Psoas muscle (tissue), 8 donors: ENCODE measurements around the gene ASPRV1. TPM values are rescaled to one million over a fixed set of nuclear protein-coding genes. Genes with fewer than 3 reads are reported as not detected.

Source experiments
- ATAC-seq, 4 donors: fragments of 200-7000 bp; cut with Tn5 transposase; one replicate each; pipeline ENCODE4 v1.9.1; 2020; ENCODE audit warnings: moderate library complexity in 3 of 4, mild to moderate bottlenecking in 2 of 4
- DNase-seq, 2 donors: peaks; one replicate each; pipeline ENCODE4 v3.0.0-alpha.2; 2020
- H3K27ac ChIP-seq: fragments of 200-600 bp; one replicate; pipeline ENCODE4 v1.8.0; 2022
- H3K27me3 ChIP-seq, 3 donors: fragments of 200-600 bp in 1 of 3; one replicate each; pipeline versions ENCODE4 v1.6.1 to v1.8.0; 2013 to 2022; ENCODE audit warnings: low read length in 2 of 3, mild to moderate bottlenecking in 2 of 3, moderate library complexity in 1 of 3; ENCODE audit not compliant: insufficient read depth in 3 of 3
- H3K36me3 ChIP-seq, 2 donors: fragments of 200-600 bp in 1 of 2; one replicate each; pipeline versions ENCODE4 v1.6.1 to v1.8.0; 2013 to 2022; ENCODE audit warnings: low read depth in 1 of 2, mild to moderate bottlenecking in 1 of 2, moderate library complexity in 1 of 2; ENCODE audit not compliant: insufficient read depth in 1 of 2
- H3K4me1 ChIP-seq: fragments of 200-600 bp; one replicate; pipeline ENCODE4 v1.8.0; 2022
- H3K4me3 ChIP-seq: fragments of 200-600 bp; one replicate; pipeline ENCODE4 v1.8.0; 2022; ENCODE audit warnings: mild to moderate bottlenecking
- H3K9me3 ChIP-seq: fragments of 200-600 bp; one replicate; pipeline ENCODE4 v1.8.0; 2022
- CTCF ChIP-seq: fragments of 200-600 bp; IDR thresholded peaks from one replicate; pipeline ENCODE4 v1.8.0; 2022; ENCODE audit warnings: antibody characterized with exemption
- WGBS, 3 donors: extraction: QIAGEN DNeasy Blood & Tissue Kit; methylation state at CpG; one replicate each; pipeline versions ENCODE4 v1.1.6 to v1.1.7; 2013; 5-methylcytosine and 5-hydroxymethylcytosine counted together
- intact Hi-C, 2 donors: fragments of 100-400 bp; cut with DNase I; formaldehyde crosslinking; loops; one replicate each; pipeline versions ENCODE4 v1.11.0 to v1.14.2; 2022
- polyA plus RNA-seq, 3 donors: library from polyadenylated mRNA; stranded (reverse); fragments of 200-250 nt; gene quantifications; one replicate each; pipeline ENCODE4 v1.2.3, GENCODE V29; 2013
- total RNA-seq, 4 donors: library from RNA; stranded (reverse); fragmentation: NEBNext Ultra II Directional in 2 of 4; extraction: Animal tissue kit (Norgen Biotek cat#: 25700) in 2 of 4; gene quantifications; one replicate each; pipeline versions ENCODE4 v1.2.1 to v1.2.4, GENCODE V29; 2021 to 2023
- donor health status: healthy with polysubstance abuse.
- donor health status: DM: no; HTN: no; CAD: no; lungs with moderate emphysema.
- donor health status: Bipolar disorder and iron deficiency.
- donor health status: healthy.
- donor health status: DM: yes; HTN: yes; CAD: no.
- donor health status: DM: no; HTN: no; CAD: no.
- donor health status: DM: no; HTN: no; CAD: no.
- donor health status: DM: yes; HTN: yes; CAD: no.

The ASPRV1 gene
- total and polyA plus RNA-seq, 7 donors, result 0.20 to 1.8 (median 1.0) TPM

GRCh38 chr2:69975853-69976462 is 14.5 kb upstream of the ASPRV1 start:
- intact Hi-C loops, result no loop called here
- no peaks in the 10 kb centered on the region for H3K4me1 ChIP-seq
- no peaks in the 10 kb centered on the region for H3K36me3 ChIP-seq
- no peaks in the 10 kb centered on the region for H3K9me3 ChIP-seq
- no peak for TF ChIP-seq CTCF
- WGBS, 3 donors, result 86 to 89% (median 87%) methylated on average over 13 of the region's 13 CpGs
- DNase-seq, result no peak
- no peaks in the 10 kb centered on the region for H3K27me3 ChIP-seq
- H3K27ac ChIP-seq, result no peak overlapping the region
- ATAC-seq, result peak in 1 of 4 donors; percentile 31
- no peak overlapping the region for H3K4me3 ChIP-seq

- Histone ChIP-seq H3K27ac (no peak overlapping the region), H3K4me3 (no peak overlapping the region), H3K4me1 (no peaks in the 10 kb centered on the region), H3K36me3 (no peaks in the 10 kb centered on the region), H3K27me3 (no peaks in the 10 kb centered on the region), H3K9me3 (no peaks in the 10 kb centered on the region)
- WGBS, 3 donors, result 81 to 86% (median 83%) methylated on average over 12 of the region's 12 CpGs
- intact Hi-C loops, result no loop called here
- no peak for ATAC-seq
- TF ChIP-seq CTCF, result no peak
- DNase-seq, result no peak
Observed at GRCh38 chr2:69975136-69975852, 13.9 kb upstream of the ASPRV1 start.

- H3K36me3 ChIP-seq, result no peaks in the 10 kb centered on the region
- WGBS, 3 donors, result 48 to 64% (median 51%) methylated on average over 4 of the region's 4 CpGs
Observed at GRCh38 chr2:69973335-69973735, 11.9 kb upstream of the ASPRV1 start.

GRCh38 chr2:69972822-69973221 is 11.4 kb upstream of the ASPRV1 start:
- H3K36me3 ChIP-seq, result no peaks in the 10 kb centered on the region
- 84 to 91% (median 88%) methylated on average over 1 of the region's 1 CpG for WGBS, 3 donors
- no peak overlapping the region for H3K4me3 ChIP-seq
- no peak for TF ChIP-seq CTCF
- intact Hi-C loops, result loop anchor here in 1 of 2 donors (5.0 kb wide), 1 partner anchor 616 kb away; no protein-coding TSS in a partner anchor
- H3K27ac ChIP-seq, result no peak overlapping the region
- DNase-seq (no peak), ATAC-seq (no peak)
- H3K4me1 ChIP-seq, result no peaks in the 10 kb centered on the region
- no peaks in the 10 kb centered on the region for H3K9me3 ChIP-seq
- no peaks in the 10 kb centered on the region for H3K27me3 ChIP-seq

More at GRCh38 chr2:69973335-69973735, 11.9 kb upstream of the ASPRV1 start:
- no peak overlapping the region for H3K27ac ChIP-seq
- no peaks in the 10 kb centered on the region for H3K9me3 ChIP-seq
- H3K27me3 ChIP-seq, result no peaks in the 10 kb centered on the region
- ATAC-seq (no peak), DNase-seq (no peak)
- no peaks in the 10 kb centered on the region for H3K4me1 ChIP-seq
- H3K4me3 ChIP-seq, result no peak overlapping the region
- intact Hi-C loops, result loop anchor here in 1 of 2 donors (5.0 kb wide), 1 partner anchor 616 kb away; no protein-coding TSS in a partner anchor
- no peak for TF ChIP-seq CTCF
